Stimulated activated CD8-positive, alpha-beta memory T cell treated with anti-CD3 and anti-CD28 coated beads, Interleukin-12 subunit alpha, Interleukin-12 subunit beta, amount 100 ng/mL, for 24 hours (primary cell): ENCODE data around the gene RASGRP3.

Source experiments
- DNase-seq: peaks from one replicate; pipeline ENCODE4 v3.0.0-alpha.2; 2020; ENCODE audit errors: extremely low read depth

RASGRP3 gene

GRCh38 chr2:33492399-33493134, 16.1 kb downstream of the RASGRP3 start:
- no peak for DNase-seq

DNA sequence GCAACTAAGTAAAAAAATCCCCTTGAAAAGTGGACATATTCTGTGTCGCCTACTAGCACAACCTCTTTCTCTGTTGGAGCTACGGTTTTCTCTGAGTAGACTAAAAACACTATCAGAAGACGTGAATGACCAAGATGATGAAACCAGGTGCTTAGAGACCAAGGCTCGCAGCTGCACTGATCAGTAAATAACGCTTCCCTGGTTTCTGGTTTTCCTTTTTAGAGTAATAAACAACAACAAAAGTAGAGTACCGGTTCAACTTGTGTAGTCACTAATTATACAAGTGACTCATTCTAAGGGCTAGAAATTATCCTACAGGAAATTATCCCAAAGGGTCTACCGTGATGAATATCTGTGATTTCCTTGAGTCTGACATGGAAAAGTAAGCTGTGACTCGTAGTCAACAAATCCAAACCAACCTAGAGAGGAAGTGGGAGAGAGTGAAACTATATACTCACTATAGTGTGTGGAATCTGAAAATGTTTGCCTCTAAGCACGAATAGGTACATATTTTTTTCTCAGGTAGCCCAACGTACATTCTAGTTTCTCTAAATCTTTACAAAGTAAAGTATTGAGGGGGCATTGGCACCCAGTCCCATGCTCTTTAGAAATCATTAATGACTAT, 17.8 kb downstream of the RASGRP3 start:
- DNase-seq = no peak

DNA sequence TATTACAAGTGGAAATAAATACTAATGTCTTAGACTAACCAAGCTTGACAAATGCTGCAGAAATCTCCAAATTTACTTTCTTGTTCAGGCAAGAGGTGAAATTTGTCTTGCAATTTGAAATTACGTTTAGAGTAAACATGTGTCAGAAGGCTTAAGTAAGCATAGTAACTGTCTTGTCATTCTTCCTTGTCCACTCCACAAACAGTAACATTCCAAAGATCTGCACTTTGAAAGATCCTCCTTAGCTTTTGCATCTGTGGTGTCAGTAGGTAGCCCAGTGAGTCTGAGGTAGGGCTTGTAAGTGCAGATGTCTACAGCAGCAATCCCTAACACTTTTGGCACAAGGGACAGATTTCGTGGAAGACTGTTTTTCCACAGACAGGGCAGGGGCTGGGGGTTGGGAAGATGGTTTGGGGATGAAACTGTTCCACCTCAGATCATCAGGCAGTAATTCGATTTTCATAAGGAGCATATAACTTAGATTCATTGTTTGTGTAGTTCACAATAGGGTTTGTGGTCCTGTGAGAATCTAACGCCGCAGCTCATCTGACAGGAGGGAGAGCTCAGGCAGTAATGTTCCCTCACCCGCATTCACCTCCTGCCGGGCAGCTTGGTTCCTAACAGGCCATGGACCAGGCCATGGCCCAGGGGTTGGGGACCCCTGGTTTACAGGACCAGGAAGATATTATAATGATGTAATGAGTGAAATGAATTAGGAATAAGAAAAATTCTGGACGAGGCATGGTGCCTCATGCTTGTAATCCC, 18.6 kb downstream of the RASGRP3 start:
- DNase-seq = no peak

- DNase-seq = no peak
Observed at GRCh38 chr2:33495683-33496082, 19.2 kb downstream of the RASGRP3 start.

DNA sequence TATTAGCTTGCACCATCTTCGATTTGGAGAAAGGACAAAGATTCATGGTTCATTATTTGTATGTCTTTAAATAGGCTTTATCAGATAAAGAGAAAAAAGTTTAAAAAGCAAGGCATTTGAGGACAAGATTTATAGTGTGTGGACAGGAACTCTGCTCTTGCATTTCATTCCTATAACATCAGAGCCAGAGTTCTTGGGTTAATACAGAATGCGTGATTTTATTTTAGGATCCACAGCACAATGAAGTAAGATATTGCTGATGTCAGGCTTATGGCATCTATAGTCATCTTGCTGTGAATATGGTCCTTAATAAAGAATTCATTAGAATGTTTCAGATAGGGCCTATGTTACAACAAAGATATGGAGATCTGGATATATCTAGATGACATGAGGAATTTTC, 19.7 kb downstream of the RASGRP3 start:
- no peak for DNase-seq

- no peak for DNase-seq
Observed at GRCh38 chr2:33496726-33497125, 20.3 kb downstream of the RASGRP3 start.

GRCh38 chr2:33497221-33497650, 20.8 kb downstream of the RASGRP3 start:
- no peak for DNase-seq

DNA sequence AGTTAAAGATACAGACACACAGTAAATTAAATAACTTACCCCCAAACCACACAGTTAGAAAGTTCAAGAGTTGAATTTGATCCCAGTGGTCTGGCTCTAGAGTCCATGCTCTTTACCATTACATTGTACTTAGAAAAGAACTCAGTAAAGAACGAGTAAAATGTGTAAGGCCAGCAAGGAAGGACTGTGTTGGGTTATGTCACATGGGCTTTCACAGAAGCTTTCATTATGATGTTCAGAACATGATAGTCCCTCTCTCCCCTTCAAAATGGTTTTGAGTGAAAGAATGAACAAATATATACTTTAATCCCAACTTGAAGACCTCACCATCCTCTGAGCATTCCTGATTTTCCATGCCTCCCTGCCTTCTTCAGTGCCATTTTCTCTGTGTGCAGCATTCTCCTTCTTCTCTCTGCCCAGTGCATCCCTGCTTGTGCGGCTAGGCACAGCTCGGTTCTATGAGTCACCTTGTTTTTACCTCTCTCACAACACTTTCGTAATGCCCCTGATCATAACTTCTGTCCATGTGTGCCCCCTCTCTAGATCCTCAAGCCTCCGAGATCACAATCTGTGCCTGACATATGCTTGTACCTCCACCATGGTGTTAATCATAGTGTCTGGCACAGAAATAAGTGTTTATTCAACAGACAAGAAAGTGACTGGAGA, 22.0 kb downstream of the RASGRP3 start:
- no peak for DNase-seq

DNA sequence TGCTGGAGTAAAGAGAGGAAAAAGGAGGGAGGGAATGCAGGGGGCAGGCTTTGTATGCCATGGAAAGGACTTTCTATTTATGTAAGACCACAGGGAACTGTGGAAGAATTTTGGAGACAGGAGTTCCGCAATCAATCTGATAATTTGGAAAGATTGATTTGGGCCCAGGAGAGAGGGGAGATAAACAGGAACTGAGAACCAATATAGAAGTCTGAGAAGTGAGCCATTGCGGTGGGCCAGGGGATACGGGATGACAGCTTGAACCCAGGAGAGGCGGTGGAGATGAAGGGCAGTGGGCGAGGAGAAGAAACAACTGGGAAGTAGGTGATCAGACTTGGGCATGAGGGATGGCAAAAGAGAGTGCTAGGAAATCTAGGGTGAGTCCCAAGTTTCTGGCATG, 23.7 kb downstream of the RASGRP3 start:
- DNase-seq = no peak

GRCh38 chr2:33502025-33502424, 25.6 kb downstream of the RASGRP3 start:
- no peak for DNase-seq

DNA sequence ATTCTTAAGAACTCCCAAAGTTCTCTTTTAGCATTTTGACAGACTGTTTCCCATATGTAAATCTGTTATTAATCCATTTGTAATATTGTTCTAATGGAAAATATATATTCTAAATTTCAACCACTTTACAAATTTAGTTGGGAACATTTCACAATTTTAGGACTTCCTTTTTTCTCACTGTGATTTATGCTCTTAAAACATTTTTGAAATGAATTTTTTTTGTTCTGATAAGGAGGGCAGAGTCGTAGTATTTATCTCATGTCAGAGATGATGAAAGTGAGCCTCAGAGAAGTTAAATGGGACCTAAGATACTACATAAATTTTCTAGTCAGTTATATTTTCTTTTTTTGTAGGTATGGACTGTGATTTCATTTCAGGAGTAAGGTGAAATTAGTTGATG, 26.6 kb downstream of the RASGRP3 start:
- no peak for DNase-seq

- DNase-seq = no peak
Observed at GRCh38 chr2:33505966-33506365, 29.5 kb downstream of the RASGRP3 start.

- no peak for DNase-seq
Observed at GRCh38 chr2:33509908-33510585, 33.6 kb downstream of the RASGRP3 start.

DNA sequence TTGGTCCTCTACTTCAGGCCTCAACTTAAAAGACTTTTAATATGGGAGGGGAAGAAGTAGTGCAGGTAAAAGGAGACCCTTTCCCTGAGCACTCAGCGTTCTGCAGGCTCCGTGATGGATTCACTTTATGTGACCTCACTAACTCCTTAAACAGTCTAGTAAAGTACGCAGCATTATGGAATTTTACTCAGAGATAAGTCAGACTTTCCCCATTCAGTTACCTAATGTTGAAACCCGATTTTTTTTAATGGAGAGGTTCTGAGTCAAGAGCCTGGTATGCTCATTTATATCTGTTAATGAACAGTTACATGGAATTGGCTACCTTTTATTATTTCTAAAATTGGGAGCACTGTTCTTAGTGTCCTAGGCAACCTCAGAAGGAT, 34.1 kb downstream of the RASGRP3 start:
- DNase-seq = no peak

GRCh38 chr2:33511141-33511540, 34.7 kb downstream of the RASGRP3 start:
- no peak for DNase-seq

DNA sequence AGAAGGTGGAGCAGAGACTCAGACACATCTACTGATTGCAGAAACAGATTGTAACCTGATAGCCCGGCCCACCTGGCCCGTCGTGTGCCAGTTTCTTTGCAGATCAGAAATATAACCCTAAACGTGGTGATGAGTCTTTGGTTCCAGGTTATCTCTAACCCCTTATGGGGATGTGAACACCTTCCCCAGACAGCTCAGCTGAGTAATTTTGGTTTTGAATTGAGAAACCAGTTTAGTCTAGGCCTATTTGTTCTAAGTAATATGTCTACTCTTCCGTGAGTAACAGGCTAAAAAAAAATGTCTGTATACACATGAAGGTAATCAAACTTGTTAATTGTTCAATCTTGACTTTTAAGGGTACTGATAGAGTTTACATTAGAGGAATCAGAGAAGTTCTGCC, 35.7 kb downstream of the RASGRP3 start:
- no peak for DNase-seq

- DNase-seq = no peak
Observed at GRCh38 chr2:33513480-33513879, 37.0 kb downstream of the RASGRP3 start.

DNA sequence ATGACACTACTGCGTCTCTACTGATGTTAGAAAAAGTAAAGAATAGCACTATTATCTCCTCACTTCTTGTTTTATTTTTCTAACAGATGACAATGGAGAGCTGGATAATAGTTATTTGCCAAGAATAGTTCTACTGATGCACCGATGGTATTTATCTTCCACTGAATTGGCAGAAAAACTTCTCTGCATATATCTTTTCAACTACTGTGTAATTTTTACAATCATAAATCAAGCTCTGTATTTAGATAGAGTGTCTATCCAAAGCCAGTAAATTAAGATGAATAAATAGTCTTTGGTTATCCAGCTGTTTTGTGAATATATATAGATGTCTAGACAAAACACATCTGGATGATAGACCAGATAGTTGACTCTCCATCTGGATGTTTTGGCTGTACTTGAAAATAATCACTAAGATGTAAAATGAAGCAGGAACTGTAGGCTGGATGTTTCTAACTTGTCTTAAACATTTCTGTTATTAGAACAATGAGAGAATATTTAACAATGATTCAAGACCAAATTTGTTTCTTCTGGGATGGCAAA, 40.1 kb downstream of the RASGRP3 start:
- no peak for DNase-seq

DNA sequence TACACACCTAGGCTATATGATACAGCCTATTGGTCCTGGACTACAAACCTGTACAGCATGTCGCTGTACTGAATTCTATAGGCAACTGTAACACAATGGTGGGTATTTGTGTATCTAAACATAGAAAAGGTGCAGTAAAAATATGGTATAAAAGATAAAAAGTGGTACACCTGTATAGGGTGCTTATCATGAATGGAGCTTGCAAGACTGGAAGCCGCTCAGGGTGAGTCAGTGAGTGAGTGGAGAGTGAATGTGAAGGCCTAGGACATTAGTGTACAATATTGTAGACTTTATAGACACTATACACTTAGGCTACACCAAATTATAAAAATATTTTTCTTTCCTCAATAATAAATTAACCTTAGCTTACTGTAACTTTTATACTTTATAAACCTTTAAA, 41.8 kb downstream of the RASGRP3 start:
- DNase-seq = no peak

GRCh38 chr2:33518929-33519328, 42.5 kb downstream of the RASGRP3 start:
- DNase-seq = no peak

DNA sequence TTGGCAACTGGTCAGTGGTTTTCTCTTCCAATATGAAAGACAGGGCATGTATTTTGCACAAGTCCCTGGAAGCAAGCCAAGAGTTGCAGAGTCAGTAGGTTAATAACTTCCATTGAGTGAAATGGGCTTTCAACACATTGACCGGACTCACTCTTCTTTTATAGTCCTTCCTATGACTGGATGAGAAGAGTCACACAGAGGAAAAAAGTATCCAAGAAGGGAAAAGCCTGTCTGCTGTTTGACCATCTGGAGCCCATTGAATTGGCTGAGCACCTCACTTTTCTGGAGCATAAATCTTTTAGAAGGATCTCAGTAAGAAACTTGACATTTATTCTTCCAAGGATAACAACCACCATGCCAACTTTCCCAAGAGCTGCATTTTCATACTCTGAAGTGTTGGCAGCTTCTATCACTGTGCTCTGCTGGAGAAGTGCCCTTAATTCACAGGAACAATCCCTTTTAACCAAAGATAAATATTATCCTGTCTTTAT, 45.4 kb downstream of the RASGRP3 start:
- no peak for DNase-seq
